HG03025 (cell line): ENCODE measurements around the gene EIF2AK2.
A peak's percentile ranks its signal among the peaks of the same experiment; 100 is the strongest.
"Not testable (repeated sequence)": the region's sequence is repeated elsewhere in the genome, so short reads cannot be mapped to it uniquely, and the experiment has no call there.

Experiments used
- ATAC-seq: cut with Tn5 transposase; IDR thresholded peaks from one replicate; pipeline ENCODE4 v1.9.1; 2021; ENCODE audit warnings: mild to moderate bottlenecking, moderate library complexity; ENCODE audit not compliant: unreplicated experiment, low FRiP score

EIF2AK2 gene

DNA sequence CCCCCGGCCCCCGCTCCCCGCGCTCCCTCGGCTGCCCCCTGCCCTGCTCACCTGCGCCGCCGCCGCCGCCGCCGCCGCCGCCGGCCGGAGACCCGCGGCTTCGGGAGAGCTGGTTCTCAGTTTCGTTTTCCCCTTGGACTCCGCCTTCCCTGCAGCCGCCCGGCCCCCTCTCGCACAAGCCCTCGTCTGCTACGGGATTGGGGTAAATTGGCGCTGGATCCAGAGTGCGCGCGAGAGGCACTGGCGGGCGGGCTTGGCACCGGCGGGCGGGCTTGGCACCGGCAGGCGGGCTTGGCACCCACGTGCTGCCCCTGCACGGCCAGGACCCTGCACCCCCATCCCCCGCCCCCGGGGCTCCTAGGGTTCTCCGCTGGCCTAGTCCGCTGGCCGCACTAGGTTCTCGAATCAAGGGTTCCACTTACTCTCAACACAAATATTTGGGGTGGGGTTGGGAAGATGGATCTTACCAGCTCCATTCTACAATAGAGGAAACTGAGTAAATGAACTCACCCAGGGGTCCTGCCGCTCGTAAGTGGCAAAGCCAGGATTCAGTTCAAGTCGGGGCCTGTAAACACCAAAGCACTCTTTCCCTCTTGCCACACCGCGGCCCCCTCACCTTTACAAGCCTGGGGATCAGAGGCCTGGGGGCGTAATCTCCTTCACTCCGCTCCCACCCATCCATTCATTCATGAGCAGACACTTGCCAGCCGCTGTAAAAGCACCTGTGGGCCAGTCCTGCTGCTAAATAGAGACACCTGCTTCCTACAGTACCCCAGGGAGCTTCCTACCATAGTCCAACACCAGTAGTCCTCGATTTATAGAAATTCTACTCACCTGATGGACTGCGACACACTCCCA, at the start of gene EIF2AK2:
Gene EIF2AK2 (minus strand): TSS at position 124 of the 858 bp plus-strand sequence. CDS start 9,174 bp downstream, outside the sequence.
- ATAC-seq, result peak; percentile 82

DNA sequence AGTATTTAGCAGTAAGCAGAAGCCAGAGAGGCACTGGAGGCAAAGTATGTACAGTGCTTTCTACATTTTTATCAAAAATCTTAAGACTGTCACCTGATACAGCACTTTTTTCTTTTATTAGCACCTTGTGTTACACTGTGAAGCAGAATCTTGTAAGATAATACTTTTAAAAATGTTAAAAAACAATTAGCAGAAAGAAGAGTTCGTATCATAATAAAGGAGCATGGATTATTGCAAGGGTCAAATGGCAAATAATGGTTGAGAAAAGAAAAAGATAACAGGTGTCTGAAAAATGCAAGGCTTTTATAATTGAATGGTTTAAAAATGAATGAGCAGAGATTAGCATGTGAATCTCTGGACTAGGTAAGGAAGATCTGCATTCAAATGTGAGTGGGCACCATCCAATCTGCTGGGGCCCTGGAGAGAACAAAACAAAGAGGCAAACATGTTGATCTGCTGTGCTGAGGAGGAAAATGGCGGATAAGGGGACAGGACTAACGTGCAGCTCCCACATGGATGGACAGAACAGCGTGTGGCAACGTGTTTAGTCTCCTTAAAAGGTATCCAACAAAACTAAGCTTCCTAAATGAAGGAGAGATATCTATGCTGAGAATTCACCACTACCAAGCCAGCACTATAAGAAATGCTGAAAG, 49.0 kb upstream of the EIF2AK2 start:
- ATAC-seq, result no peak

DNA sequence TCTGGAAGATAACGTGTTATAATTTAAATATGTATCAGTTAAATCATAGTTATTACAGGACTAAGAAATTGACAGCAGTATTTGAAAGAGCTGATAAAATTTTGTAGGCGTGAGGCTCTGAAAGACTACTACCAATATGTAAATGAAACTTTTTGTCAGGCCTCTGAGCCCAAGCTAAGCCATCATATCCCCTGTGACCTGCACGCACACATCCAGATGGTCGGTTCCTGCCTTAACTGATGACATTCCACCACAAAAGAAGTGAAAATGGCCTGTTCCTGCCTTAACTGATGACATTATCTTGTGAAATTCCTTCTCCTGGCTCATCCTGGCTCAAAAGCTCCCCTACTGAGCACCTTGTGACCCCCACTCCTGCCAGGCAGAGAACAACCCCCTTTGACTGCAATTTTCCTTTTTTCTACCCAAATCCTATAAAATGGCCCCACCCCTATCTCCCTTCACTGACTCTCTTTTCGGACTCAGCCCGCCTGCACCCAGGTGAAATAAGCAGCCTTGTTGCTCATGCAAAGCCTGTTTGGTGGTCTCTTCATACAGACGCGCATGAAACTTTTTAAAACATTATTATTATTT, 48.4 kb upstream of the EIF2AK2 start:
- not testable (repeated sequence) for ATAC-seq

DNA sequence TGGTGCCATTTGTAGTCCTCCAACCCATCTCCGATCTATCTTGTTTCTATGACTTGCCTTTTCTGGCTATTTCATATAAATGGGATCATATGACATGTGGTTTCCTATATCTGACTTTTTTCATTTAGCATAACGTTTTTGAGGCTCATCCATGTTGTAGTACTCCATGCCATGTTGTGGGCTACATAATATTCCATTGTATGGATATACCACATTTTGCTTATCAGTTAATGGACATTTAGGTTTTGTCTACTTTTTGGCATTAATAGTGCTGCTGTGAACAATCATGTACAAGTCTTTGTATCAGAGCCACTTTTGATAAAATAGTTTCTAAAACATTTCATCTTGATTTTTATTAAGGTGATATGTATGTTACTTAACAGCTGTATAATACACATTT, 46.9 kb upstream of the EIF2AK2 start:
- ATAC-seq, result no peak

DNA sequence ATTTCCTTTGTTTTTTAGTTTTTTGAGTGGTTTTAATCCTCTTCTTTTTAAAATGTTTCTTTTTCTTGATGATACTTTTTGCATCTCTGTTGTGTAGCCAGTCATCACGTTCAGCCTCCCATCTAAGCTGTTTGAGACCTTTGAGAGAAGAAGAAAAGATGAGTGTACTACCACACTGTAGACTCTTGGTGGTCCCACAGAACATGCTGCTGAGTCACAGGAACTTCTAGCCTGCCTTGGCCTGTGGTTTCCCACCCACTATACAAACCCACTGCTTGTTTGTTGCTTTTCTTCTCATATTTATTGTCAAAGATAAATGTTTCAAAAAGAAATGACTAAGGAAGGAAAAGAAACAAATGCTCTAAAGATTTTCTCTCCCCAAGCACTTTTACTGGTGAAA, 45.0 kb upstream of the EIF2AK2 start:
- no peak for ATAC-seq

DNA sequence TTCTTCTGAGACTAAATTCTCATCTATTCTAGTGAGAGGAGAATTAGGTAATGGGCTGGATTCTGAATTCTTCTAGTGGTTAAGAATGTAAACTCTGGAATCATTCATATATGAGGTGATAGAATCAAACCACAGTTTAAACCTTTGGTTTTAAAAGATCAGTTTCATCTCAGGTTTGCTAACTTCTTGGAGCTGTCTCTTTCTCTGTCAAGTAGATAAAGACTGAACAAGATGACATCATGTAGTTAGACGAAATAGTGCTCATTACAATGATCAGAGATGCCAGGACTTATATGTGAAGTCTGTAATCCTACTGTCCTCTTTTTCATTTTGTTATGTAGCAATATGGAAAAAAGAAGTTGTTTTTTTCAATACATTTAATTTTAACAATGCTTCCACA, 44.4 kb upstream of the EIF2AK2 start:
- ATAC-seq, result no peak

DNA sequence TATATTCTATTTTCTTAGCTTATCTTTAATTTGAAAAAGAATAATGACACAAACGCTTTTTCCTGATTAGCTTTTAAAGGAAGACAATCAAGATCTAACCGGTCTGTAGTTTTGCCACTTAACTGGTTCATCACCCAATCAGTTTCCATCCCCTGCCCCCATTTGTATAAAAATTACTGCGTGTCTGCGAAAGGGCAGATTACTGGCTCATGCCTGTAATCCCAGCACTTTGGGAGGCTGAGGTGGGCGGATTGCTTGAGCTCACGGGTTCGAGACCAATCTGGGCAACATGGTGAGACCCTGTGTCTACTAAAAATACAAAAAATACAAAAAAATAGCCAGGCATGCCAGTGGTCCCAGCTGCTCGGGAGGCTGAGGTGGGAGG, 41.9 kb upstream of the EIF2AK2 start:
- ATAC-seq, result no peak

DNA sequence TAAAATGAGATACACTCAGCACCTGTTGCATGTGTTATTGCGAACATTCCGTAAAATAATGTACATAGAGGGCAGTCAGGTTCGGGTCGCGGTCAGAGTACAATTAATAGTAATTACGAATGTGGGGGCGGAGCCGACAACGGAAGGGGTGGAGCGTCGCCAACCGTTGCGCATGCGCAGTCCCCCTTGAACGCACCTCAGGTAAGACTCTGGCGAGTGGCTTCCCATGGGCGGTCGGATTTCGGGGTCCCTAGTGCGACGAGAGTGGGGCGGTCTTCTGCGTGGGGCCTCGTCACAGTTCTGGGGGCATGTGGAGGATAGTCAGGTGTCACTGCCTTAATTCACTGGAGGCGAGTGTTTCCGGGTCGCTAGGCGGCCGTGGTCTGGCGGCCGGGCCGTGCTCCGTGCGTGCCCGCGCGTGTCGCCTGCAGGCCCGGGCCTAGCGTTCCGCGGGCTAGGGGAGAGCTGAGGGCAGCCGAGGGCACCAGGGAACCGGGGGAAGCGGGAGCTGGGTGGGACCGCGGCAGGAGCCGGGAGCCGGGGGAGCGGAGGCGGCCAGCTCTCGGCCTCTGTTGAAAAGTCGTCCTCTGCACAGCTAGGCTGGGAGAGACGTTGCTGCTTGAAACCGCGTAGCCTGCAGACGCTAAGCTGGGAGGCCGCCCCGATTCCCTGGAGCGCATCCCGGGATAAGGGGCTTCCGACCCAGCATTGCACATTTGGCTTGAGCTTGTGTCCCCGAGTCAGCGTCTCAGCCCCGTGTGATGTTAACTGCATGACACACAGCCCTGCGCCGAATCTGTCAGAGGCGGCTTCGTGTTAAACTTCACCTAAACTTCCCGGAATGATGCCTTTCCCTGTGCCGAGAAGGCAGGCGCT, 39.8 kb upstream of the EIF2AK2 start, which contains the start of gene CEBPZOS:
Gene CEBPZOS (plus strand): TSS at position 177 of the 876 bp plus-strand sequence. CDS start 3,209 bp downstream, outside the sequence.
- peak; percentile 51 for ATAC-seq

DNA sequence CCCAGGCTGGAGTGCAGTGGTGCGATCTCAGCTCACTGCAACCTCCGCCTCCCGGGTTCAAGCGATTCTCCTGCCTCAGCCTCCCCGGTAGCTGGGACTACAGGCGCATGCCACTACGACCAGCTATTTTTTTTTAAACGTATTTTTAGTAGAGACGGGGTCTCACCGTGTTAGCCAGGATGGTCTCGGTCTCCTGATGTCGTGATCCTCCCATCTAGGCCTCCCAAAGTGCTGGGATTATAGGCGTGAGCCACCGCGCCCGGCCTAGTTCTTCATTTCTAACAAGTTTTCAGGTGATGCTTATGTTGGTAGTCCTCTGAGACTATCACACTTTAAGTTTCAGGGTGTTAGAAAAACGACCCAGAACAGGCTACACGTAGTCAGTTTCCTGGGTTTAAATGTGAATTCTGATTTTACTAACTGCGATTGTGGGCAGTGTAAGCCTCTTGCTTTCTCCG, 39.1 kb upstream of the EIF2AK2 start:
- ATAC-seq, result not testable (repeated sequence)

DNA sequence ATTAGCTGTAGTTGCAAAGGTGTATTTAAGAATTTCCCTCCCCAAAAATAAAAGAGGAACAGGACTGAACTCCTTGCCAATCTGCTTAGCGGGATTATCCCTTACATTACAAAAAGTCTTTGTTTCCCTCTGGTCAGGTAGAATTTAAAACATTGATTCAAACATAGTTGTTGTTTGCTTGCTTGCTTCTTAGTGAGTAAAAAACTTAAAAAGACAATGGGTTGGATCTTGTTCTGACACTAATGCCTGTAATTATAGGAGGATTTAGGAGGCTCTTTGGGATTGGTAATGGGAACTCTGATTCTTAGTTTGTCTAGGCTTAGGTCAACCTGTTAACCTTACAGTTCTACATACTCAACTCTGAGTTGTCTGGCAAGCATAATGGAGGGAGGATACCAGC, 35.8 kb upstream of the EIF2AK2 start:
- no peak for ATAC-seq

DNA sequence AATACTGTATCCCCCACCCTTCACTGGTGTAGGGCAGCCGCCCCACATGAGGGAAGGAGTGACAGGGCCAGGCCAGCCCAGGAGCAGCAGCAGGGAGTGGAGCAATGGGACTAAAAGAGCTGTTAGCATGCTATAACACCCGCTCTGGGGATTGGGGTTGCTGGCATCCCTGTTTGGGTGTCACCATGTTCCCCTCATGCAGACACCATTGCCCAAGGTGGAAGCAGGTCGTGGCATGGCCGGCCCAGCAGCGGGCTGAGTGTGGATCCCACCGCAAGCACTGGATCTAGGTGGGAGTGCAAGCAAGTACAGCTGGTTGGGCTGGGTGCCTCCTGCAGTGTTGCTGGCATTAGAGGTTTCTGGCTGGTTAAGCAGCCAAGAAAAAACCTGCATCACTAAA, 35.0 kb upstream of the EIF2AK2 start:
- no peak for ATAC-seq

DNA sequence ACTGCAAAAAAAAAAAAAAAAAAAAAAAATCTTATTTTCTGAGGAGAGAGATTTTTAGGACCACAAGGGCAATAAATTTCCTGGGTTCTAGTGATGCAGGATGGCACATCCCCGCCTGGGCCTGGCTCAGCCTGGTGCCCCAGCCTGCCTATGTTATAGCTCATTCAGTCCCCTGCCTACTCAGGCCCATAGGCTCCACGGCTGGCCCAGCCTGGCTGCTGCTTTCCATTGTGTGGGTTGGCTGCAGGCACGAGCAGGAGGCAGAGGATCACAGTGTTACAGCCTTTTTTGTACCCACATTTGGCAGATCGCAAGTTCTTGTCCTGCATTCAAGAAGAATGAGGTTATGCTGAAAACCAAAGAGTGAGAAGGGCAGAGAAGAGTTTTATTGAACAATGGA, 34.5 kb upstream of the EIF2AK2 start:
- no peak for ATAC-seq

DNA sequence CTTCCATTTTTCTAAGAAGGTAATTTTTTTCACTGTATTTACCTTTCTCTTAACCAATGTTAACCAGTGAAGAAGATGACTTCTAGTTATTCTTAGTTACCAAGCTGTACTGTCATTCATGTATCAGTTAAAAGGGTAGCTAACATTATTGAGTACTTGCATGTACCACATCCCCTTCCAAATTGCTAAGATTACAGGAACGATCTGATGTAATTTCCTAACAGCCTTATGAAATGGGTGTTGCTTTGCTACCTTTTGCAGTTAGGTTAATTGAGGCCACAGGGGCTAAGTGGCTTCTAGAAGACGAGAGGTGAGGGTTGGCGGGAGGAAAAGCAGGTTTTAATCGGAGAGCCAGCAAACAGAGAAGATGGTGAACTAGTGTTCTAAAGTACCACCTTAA, 33.5 kb upstream of the EIF2AK2 start:
- ATAC-seq, result no peak

DNA sequence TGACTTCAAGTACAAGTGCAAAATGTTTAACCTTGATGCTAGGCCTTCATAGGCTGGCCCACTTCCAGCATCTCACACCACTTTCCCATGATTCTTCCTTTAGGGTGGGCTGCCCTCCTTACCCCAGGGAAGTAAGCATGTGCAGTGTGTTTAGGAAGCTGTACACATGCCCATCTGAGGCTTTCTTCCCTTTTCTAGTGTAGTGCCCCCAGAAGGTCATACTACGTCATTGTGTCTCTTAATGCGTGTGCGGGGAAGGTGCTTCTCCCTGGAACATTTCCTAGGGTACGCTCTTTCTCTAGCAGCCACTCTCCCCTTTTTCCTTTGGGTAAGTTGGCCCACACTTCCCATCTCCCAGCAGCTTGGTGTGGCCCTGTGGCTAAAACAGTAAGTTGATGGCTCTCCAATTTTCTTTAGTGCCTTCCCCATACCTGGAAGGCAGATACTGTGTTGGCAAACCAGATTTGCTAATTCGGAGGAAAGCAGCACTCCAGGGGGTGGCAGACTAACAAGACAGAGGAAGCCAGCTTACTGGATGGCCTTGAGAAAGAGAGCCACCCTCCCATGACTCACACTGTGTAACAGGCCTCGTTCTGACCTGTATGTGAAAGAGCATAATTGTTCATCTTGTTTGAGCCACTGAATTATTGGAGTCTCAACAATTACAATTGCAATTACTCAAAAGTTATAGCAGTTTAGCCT, 32.8 kb upstream of the EIF2AK2 start:
- ATAC-seq, result no peak

DNA sequence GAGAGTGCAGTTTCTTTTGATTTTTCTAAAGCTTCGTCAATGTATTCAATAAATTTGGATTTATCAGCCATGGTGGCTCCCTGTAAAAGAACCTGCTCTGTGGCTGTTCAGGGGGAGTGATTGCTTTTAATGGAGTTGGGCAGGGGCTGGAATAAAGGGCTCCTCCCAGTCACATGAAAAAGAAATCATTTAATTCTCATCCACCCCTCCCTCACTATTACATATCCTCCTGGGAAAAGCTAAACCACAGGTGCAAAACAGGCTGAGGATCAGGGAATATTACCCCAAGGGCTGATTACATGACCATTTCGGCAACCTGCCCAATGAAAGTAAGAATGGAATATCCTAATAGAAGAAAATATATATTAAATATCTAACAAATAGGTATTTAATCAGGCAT, 31.8 kb upstream of the EIF2AK2 start, which contains the start of gene SULT6B1:
Gene SULT6B1 (minus strand): TSS at position 101 of the 400 bp plus-strand sequence. CDS start 30 bp downstream, at position 71.
- ATAC-seq, result no peak

DNA sequence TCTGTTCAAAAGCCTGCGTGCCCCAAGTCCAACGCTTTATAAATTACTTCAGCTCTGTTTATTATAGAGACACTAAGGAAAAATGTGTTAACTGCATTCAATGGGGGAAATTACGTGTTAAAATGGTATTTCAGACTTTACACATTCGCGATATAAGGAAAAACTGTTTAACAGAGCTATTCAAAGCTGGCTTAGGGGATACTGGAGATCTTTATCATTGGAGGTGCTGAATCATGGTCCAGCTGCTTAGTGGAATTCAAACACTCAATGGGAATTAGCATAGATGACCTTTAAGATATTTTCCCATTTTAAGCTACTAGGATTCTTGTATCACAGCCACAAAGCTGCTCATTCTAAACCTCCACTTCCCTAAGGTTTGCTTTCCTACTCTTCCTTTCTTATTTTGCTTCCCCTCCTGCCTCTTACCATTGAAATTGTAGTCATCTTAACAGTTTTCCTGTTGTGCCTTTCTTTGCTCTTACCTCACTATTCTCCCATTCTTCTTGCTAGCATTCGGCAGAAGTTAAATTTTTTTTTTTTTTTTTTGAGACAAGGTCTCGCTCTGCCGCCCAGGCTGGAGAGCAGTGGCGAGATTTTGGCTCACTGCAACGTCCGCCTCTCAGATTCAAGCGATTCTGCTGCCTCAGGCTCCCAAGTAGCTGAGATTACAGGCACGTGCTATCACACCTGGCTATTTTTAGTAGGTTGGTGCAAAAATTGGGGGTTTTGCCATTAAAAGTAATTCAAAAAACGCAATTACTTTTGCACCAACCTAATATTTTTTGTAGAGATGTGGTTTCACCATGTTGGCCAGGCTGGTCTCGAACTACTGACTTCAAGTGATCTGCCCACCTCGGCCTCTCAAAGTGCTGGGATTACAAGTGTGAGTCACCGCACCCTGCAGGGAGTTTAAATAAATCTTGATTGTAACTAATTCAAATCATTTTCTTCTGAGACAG, 25.2 kb upstream of the EIF2AK2 start:
- ATAC-seq, result no peak

DNA sequence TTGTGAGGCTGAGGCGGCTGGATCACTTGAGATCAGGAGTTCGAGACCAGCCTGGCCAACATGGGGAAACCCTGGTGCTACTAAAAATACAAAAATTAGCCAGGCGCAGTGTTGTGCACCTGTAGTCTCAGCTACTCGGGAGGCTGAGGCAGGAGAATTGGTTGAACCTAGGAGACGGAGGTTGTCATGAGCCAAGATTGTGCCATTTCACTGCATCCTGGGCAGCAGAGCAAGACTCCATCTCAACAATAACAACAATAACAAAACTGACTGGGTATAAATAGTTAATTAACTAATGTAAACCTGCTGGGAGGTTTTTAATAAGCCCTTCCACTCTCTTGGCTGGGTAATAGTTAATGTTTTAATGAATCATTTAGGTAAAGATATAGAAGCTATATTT, 23.9 kb upstream of the EIF2AK2 start:
- no peak for ATAC-seq

DNA sequence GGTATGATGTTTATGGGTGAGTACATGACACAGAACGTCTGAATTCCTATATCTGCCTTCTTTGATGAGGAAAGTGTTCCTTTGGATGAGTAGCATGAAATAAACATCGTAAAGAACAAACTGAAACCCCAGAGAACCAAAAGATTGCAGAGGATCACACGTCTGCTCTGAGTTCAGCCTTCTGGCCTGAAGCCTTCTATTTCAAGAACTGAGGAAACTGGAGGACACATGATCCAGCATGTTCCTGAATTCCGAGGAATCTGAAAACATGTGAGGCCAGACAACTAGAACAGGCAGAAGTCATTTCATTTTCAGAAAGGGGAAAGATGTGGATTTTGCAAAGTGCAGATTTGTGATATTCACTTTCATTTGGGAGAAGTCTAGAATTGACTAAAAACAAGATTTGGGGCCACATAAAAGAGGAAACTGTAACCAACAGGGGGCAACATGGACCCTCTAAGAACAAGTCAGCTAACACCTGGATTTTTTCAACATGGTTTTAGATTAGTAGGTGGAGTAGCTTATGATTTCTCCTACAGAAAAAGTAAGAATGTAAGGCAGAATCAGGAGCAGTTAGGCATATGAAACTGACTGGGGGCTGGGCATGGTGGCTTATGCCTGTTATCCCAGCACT, 23.3 kb upstream of the EIF2AK2 start:
- ATAC-seq, result no peak
